GM19193 (cell line): ENCODE data around the gene PHKA1.

ENCODE experiments used
- POLR2A ChIP-seq: IDR thresholded peaks from 4 replicates; pipeline ENCODE4 v1.6.1; 2011; ENCODE audit not compliant: insufficient read depth, insufficient read length; ENCODE audit errors: extremely low read depth

PHKA1 gene

GRCh38 chrX:72666451-72666850, 47.7 kb downstream of the PHKA1 start:
- TF ChIP-seq POLR2A = no peak

GRCh38 chrX:72663737-72664136, 50.4 kb downstream of the PHKA1 start:
- TF ChIP-seq POLR2A = no peak

GRCh38 chrX:72662020-72662747, 51.9 kb downstream of the PHKA1 start:
- no peak for TF ChIP-seq POLR2A

GRCh38 chrX:72659723-72660122, 54.4 kb downstream of the PHKA1 start:
- TF ChIP-seq POLR2A = no peak

GRCh38 chrX:72652082-72652481, 62.0 kb downstream of the PHKA1 start:
- no peak for TF ChIP-seq POLR2A

GRCh38 chrX:72644946-72645345, 69.2 kb downstream of the PHKA1 start:
- no peak for TF ChIP-seq POLR2A

- TF ChIP-seq POLR2A = no peak
Measured at GRCh38 chrX:72641611-72642010, 72.5 kb downstream of the PHKA1 start.

GRCh38 chrX:72635930-72636329, 78.2 kb downstream of the PHKA1 start:
- no peak for TF ChIP-seq POLR2A

- TF ChIP-seq POLR2A = no peak
Measured at GRCh38 chrX:72634331-72634730, 79.8 kb downstream of the PHKA1 start.

- TF ChIP-seq POLR2A = no peak
Measured at GRCh38 chrX:72630185-72630584, 83.9 kb downstream of the PHKA1 start.

- TF ChIP-seq POLR2A = no peak
Measured at GRCh38 chrX:72624194-72624593, 89.9 kb downstream of the PHKA1 start.

GRCh38 chrX:72621625-72622485, 92.3 kb downstream of the PHKA1 start:
- no peak for TF ChIP-seq POLR2A

GRCh38 chrX:72621163-72621562, 92.9 kb downstream of the PHKA1 start:
- no peak for TF ChIP-seq POLR2A

GRCh38 chrX:72620550-72621145, 93.5 kb downstream of the PHKA1 start:
- TF ChIP-seq POLR2A = no peak

- TF ChIP-seq POLR2A = no peak
Measured at GRCh38 chrX:72609313-72609712, 104.8 kb downstream of the PHKA1 start.
